CD4-positive, alpha-beta T cell (primary cell): ENCODE measurements around the gene POC1B. TPM values are rescaled to one million over a fixed set of nuclear protein-coding genes. Genes with fewer than 3 reads are reported as not detected.

Source experiments
- ATAC-seq: fragments of 200-7000 bp; cut with Tn5 transposase; one replicate; pipeline ENCODE4 v1.10.0; 2022; ENCODE audit warnings: mild to moderate bottlenecking; ENCODE audit not compliant: poor library complexity
- CTCF ChIA-PET: fragments of 350-600 bp; sonication (Branson Sonifier 250); formaldehyde crosslinking; loops from one replicate; lab custom pipeline; 2021; ENCODE audit warnings: antibody characterized with exemption, inconsistent platforms; lab: Charles Lee
- POLR2A ChIA-PET: fragments of 350-600 bp; sonication (Branson Sonifier 250); formaldehyde crosslinking; loops from one replicate; lab custom pipeline; 2021; ENCODE audit warnings: antibody characterized with exemption, inconsistent platforms; lab: Charles Lee
- DNase-seq, 14 experiments: peaks; one replicate each; pipeline ENCODE4 v3.0.0-alpha.2; 2013 to 2020; ENCODE audit warnings: mixed read lengths in 2 of 14
- H3K27ac ChIP-seq, 2 donors: one replicate each; pipeline versions ENCODE4 v1.5.1 to v1.7.0; 2013; ENCODE audit warnings: low read length in 2 of 2, low read depth in 1 of 2, mild to moderate bottlenecking in 1 of 2
- H3K27me3 ChIP-seq, 2 experiments: 1 replicate in 1 of 2; 2 replicates in 1 of 2; pipeline versions ENCODE4 v1.6.1 to v1.7.0; 2013; ENCODE audit warnings: low read length in 2 of 2, control low read depth in 1 of 2, mild to moderate bottlenecking in 1 of 2, moderate library complexity in 1 of 2; ENCODE audit not compliant: insufficient read depth in 2 of 2, control insufficient read depth in 1 of 2
- H3K36me3 ChIP-seq: one replicate; pipeline ENCODE4 v1.6.1; 2013; ENCODE audit warnings: low read length, control low read depth; ENCODE audit not compliant: insufficient read depth
- H3K4me1 ChIP-seq: one replicate; pipeline ENCODE4 v1.6.1; 2013; ENCODE audit warnings: low read length, control low read depth; ENCODE audit not compliant: insufficient read depth
- H3K4me3 ChIP-seq: one replicate; pipeline ENCODE4 v1.5.1; 2013; ENCODE audit warnings: mild to moderate bottlenecking, low read length, moderate library complexity
- H3K9me3 ChIP-seq, 2 experiments: 1 replicate in 1 of 2; 2 replicates in 1 of 2; pipeline versions ENCODE4 v1.6.1 to v1.7.0; 2013; ENCODE audit warnings: low read length in 2 of 2, mild to moderate bottlenecking in 2 of 2, control low read depth in 1 of 2, moderate library complexity in 1 of 2; ENCODE audit not compliant: control insufficient read depth in 1 of 2, insufficient read depth in 1 of 2
- H3K27ac Mint-ChIP-seq: one replicate; pipeline ENCODE4 v1.8.0; 2020; ENCODE audit warnings: mixed read lengths
- H3K27me3 Mint-ChIP-seq: one replicate; pipeline ENCODE4 v1.8.0; 2021; ENCODE audit warnings: mixed read lengths
- H3K36me3 Mint-ChIP-seq: one replicate; pipeline ENCODE4 v1.8.0; 2021; ENCODE audit warnings: low read depth, mixed read lengths
- H3K4me1 Mint-ChIP-seq: one replicate; pipeline ENCODE4 v1.8.0; 2021; ENCODE audit warnings: low read depth, mixed read lengths
- H3K4me3 Mint-ChIP-seq: one replicate; pipeline ENCODE4 v1.8.0; 2020; ENCODE audit warnings: mild to moderate bottlenecking, mixed read lengths
- H3K9me3 Mint-ChIP-seq: one replicate; pipeline ENCODE4 v1.8.0; 2020; ENCODE audit warnings: mixed read lengths
- CTCF ChIP-seq: fragments of 200-600 bp; IDR thresholded peaks from one replicate; pipeline ENCODE4 v1.8.0; 2022; ENCODE audit warnings: antibody characterized with exemption, mild to moderate bottlenecking
- intact Hi-C, 2 experiments: fragments of 100-400 bp; cut with DNase I in 1 of 2; cut with micrococcal nuclease in 1 of 2; formaldehyde crosslinking; loops; one replicate each; pipeline versions ENCODE4 v1.15.1 to v1.9.0; 2023 to 2025; cut with DNase I, micrococcal nuclease
- total RNA-seq, 174 experiments: library from RNA in 2 of 174; stranded (reverse) in 2 of 174; gene quantifications; one replicate each; pipeline ENCODE4 v1.2.3 and lab custom pipeline; 2021 to 2026

The POC1B gene
- total RNA-seq, 2 experiments from 2014 or later, result 14.9 to 16.2 TPM

GRCh38 chr12:89504560-89505346 is 21.1 kb downstream of the POC1B start:
- no peaks in the 10 kb centered on the region for H3K27me3 Mint-ChIP-seq

GRCh38 chr12:89501793-89502192 is 24.1 kb downstream of the POC1B start:
- no peak for TF ChIP-seq CTCF
- Mint-ChIP-seq H3K27me3 (no peaks in the 10 kb centered on the region), H3K36me3 (peaks cover 26% of the 10 kb centered on the region), H3K27ac (no peak overlapping the region), H3K4me3 (no peak overlapping the region), H3K4me1 (peaks cover 5% of the 10 kb centered on the region), H3K9me3 (no peaks in the 10 kb centered on the region)
- ChIA-PET POLR2A (no interaction called here), CTCF (no interaction called here)
- intact Hi-C loops, result no loop called here
- Histone ChIP-seq H3K4me3 (no peak overlapping the region), H3K9me3 (no peaks in the 10 kb centered on the region), H3K36me3 (peaks cover 8% of the 10 kb centered on the region), H3K27me3 (no peaks in the 10 kb centered on the region), H3K4me1 (no peaks in the 10 kb centered on the region), H3K27ac (no peak overlapping the region)
- ATAC-seq (no peak), DNase-seq (no peak)

More at GRCh38 chr12:89504560-89505346, 21.1 kb downstream of the POC1B start:
- Mint-ChIP-seq H3K4me1 (peaks cover 3% of the 10 kb centered on the region), H3K27ac (no peak overlapping the region), H3K36me3 (peaks cover 19% of the 10 kb centered on the region), H3K9me3 (no peaks in the 10 kb centered on the region), H3K4me3 (no peak overlapping the region)
- intact Hi-C loops, result no loop called here
- TF ChIP-seq CTCF, result no peak
- no peaks in the 10 kb centered on the region for H3K9me3 ChIP-seq
- ChIA-PET POLR2A (no interaction called here), CTCF (no interaction called here)
- no peaks in the 10 kb centered on the region for H3K27me3 ChIP-seq
- ATAC-seq (no peak), DNase-seq (no peak)
- no peak overlapping the region for H3K27ac ChIP-seq
- H3K4me3 ChIP-seq, result no peak overlapping the region
- no peaks in the 10 kb centered on the region for H3K36me3 ChIP-seq
- H3K4me1 ChIP-seq, result no peaks in the 10 kb centered on the region

- Mint-ChIP-seq H3K27me3 (no peaks in the 10 kb centered on the region), H3K36me3 (peaks cover 41% of the 10 kb centered on the region), H3K27ac (no peak overlapping the region), H3K4me3 (no peak overlapping the region), H3K4me1 (peaks cover 7% of the 10 kb centered on the region), H3K9me3 (no peaks in the 10 kb centered on the region)
- ChIA-PET CTCF (no interaction called here), POLR2A (no interaction called here)
- Histone ChIP-seq H3K4me3 (no peak overlapping the region), H3K36me3 (peaks cover 10% of the 10 kb centered on the region), H3K27ac (no peak overlapping the region), H3K9me3 (no peaks in the 10 kb centered on the region), H3K27me3 (no peaks in the 10 kb centered on the region), H3K4me1 (no peaks in the 10 kb centered on the region)
- ATAC-seq, result no peak
- intact Hi-C loops, result no loop called here
- DNase-seq, result no peak
- TF ChIP-seq CTCF, result no peak
Measured at GRCh38 chr12:89499857-89500256, 26.0 kb downstream of the POC1B start.
